Neural progenitor cell (in vitro differentiated cells): ENCODE measurements around the gene SEPTIN11. TPM values are rescaled to one million over a fixed set of nuclear protein-coding genes. Genes with fewer than 3 reads are reported as not detected.

Experiments used
- DNase-seq: peaks from one replicate; pipeline ENCODE4 v3.0.0-alpha.2; 2016; ENCODE audit warnings: low spot score
- H2AFZ ChIP-seq: fragments of 200-600 bp; sonication (generic); replicated peaks from 2 replicates; pipeline ENCODE4 v1.6.1; 2016; ENCODE audit warnings: antibody characterized with exemption
- H3F3A ChIP-seq: fragments of 200-600 bp; sonication (generic); 2 replicates; pipeline ENCODE4 v1.6.1; 2016; ENCODE audit warnings: antibody characterized with exemption, low read depth
- H3K27ac ChIP-seq: fragments of 200-600 bp; sonication (generic); 2 replicates; pipeline ENCODE4 v1.5.1; 2016; ENCODE audit warnings: mild to moderate bottlenecking
- H3K27me3 ChIP-seq: fragments of 200-600 bp; sonication (generic); 2 replicates; pipeline ENCODE4 v1.6.1; 2016; ENCODE audit warnings: mild to moderate bottlenecking, moderate library complexity
- H3K36me3 ChIP-seq: fragments of 200-600 bp; sonication (generic); 2 replicates; pipeline ENCODE4 v1.5.1; 2016
- H3K4me1 ChIP-seq: fragments of 200-600 bp; sonication (generic); 2 replicates; pipeline ENCODE4 v1.6.1; 2016; ENCODE audit warnings: mixed run types
- H3K4me2 ChIP-seq: fragments of 200-600 bp; sonication (generic); 2 replicates; pipeline ENCODE4 v1.6.1; 2016
- H3K4me3 ChIP-seq: fragments of 200-600 bp; sonication (generic); 2 replicates; pipeline ENCODE4 v1.5.1; 2016
- H3K79me2 ChIP-seq: fragments of 200-600 bp; sonication (generic); 2 replicates; pipeline ENCODE4 v1.6.1; 2016; ENCODE audit warnings: low read depth
- H3K9ac ChIP-seq: fragments of 200-600 bp; sonication (generic); 2 replicates; pipeline ENCODE4 v1.6.1; 2016
- H3K9me3 ChIP-seq: fragments of 200-600 bp; sonication (generic); 2 replicates; pipeline ENCODE4 v1.5.1; 2016; ENCODE audit warnings: low read depth
- H4K20me1 ChIP-seq: fragments of 200-600 bp; sonication (generic); 2 replicates; pipeline ENCODE4 v1.6.1; 2016; ENCODE audit warnings: low read depth
- H3K27ac Mint-ChIP-seq: 3 replicates; pipeline ENCODE4 v1.8.0; 2021; ENCODE audit warnings: mixed read lengths
- H3K27me3 Mint-ChIP-seq: 2 replicates; pipeline ENCODE4 v1.8.0; 2022; ENCODE audit warnings: low read depth, mild to moderate bottlenecking, inconsistent platforms, moderate library complexity, mixed read lengths; ENCODE audit not compliant: insufficient read depth
- H3K36me3 Mint-ChIP-seq: 3 replicates; pipeline ENCODE4 v1.8.0; 2021; ENCODE audit warnings: mixed read lengths
- H3K4me1 Mint-ChIP-seq: 3 replicates; pipeline ENCODE4 v1.8.0; 2021; ENCODE audit warnings: mixed read lengths
- H3K4me3 Mint-ChIP-seq: 3 replicates; pipeline ENCODE4 v1.8.0; 2021; ENCODE audit warnings: mild to moderate bottlenecking, moderate library complexity, mixed read lengths
- H3K9me3 Mint-ChIP-seq: 3 replicates; pipeline ENCODE4 v1.8.0; 2020; ENCODE audit warnings: mixed read lengths
- EZH2 ChIP-seq: fragments of 200-600 bp; sonication (generic); IDR thresholded peaks from 2 replicates; pipeline ENCODE4 v1.6.1; 2017; ENCODE audit warnings: antibody characterized with exemption, mild to moderate bottlenecking, moderate library complexity
- EZH2phosphoT487 ChIP-seq: fragments of 200-600 bp; sonication (generic); IDR thresholded peaks from 2 replicates; pipeline ENCODE4 v1.6.1; 2017; ENCODE audit warnings: antibody characterized with exemption
- total RNA-seq: library from RNA; depleted of rRNA; stranded (reverse); fragments of >200 nt; gene quantifications from 2 replicates; pipeline ENCODE4 v1.2.3, GENCODE V29; 2015; ENCODE audit warnings: low replicate concordance
- TF ChIP-seq, protein P1 (sequence below): fragments of 200-600 bp; sonication (generic); IDR thresholded peaks from 2 replicates; pipeline ENCODE4 v1.5.1; 2017; ENCODE audit warnings: antibody characterized with exemption, mild to moderate bottlenecking

The SEPTIN11 gene
- total RNA-seq, 1 donor from 2014 or later: 183 TPM

DNA sequence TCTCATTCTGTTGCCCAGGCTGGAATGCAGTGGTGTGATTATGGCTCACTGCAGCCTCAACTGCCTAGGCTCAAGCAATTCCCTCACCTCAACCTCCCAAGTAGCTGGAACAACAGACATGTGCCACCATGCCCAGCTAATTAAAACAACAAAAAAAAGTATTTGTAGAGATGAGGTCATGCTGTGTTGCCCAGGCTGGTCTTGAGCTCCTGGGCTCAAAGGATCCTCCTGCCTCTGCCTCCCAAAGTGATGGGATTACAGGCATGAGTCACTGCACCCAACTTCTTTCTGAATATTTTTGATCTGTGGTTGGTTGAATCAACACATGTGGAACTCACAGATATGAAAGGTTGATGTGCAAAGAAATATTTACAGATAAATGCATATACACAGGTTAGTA lies 18.5 kb upstream of the SEPTIN11 start:
- Histone ChIP-seq H2AFZ (no peak overlapping the region), H4K20me1 (no peaks in the 10 kb centered on the region), H3K27me3 (no peaks in the 10 kb centered on the region), H3K79me2 (no peaks in the 10 kb centered on the region), H3F3A (no peaks in the 10 kb centered on the region), H3K4me1 (no peaks in the 10 kb centered on the region), H3K9me3 (no peaks in the 10 kb centered on the region), H3K9ac (no peak overlapping the region), H3K4me2 (no peak overlapping the region), H3K4me3 (no peak overlapping the region), H3K36me3 (no peaks in the 10 kb centered on the region), H3K27ac (no peak overlapping the region)
- no peak overlapping the region for H3K27ac Mint-ChIP-seq
- H3K4me3 Mint-ChIP-seq: no peak overlapping the region
- H3K9me3 Mint-ChIP-seq: no peaks in the 10 kb centered on the region
- H3K27me3 Mint-ChIP-seq: no peaks in the 10 kb centered on the region
- H3K4me1 Mint-ChIP-seq: no peaks in the 10 kb centered on the region
- H3K36me3 Mint-ChIP-seq: no peaks in the 10 kb centered on the region
- no peak for DNase-seq
- TF ChIP-seq, protein P1, sequence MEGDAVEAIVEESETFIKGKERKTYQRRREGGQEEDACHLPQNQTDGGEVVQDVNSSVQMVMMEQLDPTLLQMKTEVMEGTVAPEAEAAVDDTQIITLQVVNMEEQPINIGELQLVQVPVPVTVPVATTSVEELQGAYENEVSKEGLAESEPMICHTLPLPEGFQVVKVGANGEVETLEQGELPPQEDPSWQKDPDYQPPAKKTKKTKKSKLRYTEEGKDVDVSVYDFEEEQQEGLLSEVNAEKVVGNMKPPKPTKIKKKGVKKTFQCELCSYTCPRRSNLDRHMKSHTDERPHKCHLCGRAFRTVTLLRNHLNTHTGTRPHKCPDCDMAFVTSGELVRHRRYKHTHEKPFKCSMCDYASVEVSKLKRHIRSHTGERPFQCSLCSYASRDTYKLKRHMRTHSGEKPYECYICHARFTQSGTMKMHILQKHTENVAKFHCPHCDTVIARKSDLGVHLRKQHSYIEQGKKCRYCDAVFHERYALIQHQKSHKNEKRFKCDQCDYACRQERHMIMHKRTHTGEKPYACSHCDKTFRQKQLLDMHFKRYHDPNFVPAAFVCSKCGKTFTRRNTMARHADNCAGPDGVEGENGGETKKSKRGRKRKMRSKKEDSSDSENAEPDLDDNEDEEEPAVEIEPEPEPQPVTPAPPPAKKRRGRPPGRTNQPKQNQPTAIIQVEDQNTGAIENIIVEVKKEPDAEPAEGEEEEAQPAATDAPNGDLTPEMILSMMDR: no peak
- no peak for TF ChIP-seq EZH2phosphoT487
- TF ChIP-seq EZH2: no peak

DNA sequence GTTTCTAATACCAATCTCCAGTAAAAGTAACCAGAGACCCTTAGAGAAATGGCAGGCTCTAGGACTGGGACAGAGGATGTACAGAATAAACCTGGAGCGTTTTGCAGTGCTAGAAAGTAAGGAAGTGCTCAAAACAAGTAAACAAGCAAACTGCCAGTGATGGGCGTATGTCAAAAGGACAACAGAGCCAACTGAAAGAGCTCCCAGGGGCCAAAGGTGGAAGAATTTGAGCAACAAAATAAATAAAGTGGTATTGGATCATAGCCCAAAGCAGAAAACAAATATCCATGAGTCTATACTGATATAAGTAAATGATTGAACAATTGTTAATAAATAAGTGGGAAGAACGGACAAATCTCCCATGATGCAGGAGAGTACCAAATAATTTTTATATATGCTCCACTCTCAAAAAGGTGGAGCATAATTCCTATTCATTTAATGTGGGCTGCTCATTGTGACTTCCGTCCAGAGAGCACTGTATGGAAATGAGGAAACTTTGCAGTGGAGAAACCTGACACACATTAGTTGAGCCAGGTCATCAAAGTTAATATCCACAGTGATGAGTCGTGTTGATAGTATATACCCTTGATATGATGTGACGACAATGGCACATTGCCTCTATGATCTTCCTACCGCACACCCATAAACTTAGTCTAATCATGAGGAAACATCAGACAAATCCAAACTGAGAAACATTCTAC lies 17.8 kb upstream of the SEPTIN11 start:
- no peak overlapping the region for H3K4me2 ChIP-seq
- DNase-seq: no peak
- no peak for TF ChIP-seq EZH2phosphoT487
- no peak for TF ChIP-seq EZH2
- TF ChIP-seq, protein P1: no peak
- H3K27ac ChIP-seq: no peak overlapping the region
- H3K27me3 ChIP-seq: no peaks in the 10 kb centered on the region
- H3K4me3 ChIP-seq: no peak overlapping the region
- no peaks in the 10 kb centered on the region for H3F3A ChIP-seq
- no peak overlapping the region for H3K9ac ChIP-seq
- no peaks in the 10 kb centered on the region for H3K36me3 ChIP-seq
- Mint-ChIP-seq H3K4me3 (no peak overlapping the region), H3K27ac (no peak overlapping the region), H3K9me3 (peaks cover 4% of the 10 kb centered on the region), H3K36me3 (peaks cover 2% of the 10 kb centered on the region), H3K27me3 (no peaks in the 10 kb centered on the region), H3K4me1 (no peaks in the 10 kb centered on the region)
- H3K9me3 ChIP-seq: no peaks in the 10 kb centered on the region
- H3K4me1 ChIP-seq: no peaks in the 10 kb centered on the region
- no peaks in the 10 kb centered on the region for H4K20me1 ChIP-seq
- H3K79me2 ChIP-seq: no peaks in the 10 kb centered on the region
- no peak overlapping the region for H2AFZ ChIP-seq

DNA sequence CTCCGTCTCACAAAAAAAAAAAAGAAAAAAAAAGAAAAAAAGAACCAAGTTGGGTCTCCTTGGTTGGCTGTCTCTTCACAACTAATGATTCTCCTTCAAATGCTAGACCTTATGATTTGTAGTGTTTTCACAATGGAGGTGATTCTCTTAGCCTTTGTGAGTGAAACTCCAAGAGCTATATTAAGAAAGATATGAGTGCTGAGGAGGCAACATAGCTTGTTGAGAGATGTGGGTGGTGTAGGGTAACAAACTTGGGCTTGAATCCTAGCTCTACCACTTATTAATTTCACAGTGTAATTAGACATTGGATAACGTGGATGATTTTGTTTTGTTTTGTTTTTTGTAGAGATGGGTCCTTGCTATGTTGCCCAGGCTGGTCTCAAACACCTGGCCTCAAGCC lies 10.4 kb upstream of the SEPTIN11 start:
- no peak overlapping the region for H3K27ac ChIP-seq
- H3K27me3 ChIP-seq: no peaks in the 10 kb centered on the region
- H3K9me3 Mint-ChIP-seq: peaks cover 16% of the 10 kb centered on the region
- no peaks in the 10 kb centered on the region for H3K4me1 Mint-ChIP-seq
- H3K4me2 ChIP-seq: no peak overlapping the region
- no peaks in the 10 kb centered on the region for H3K36me3 ChIP-seq
- TF ChIP-seq, protein P1: no peak
- no peak for TF ChIP-seq EZH2
- TF ChIP-seq EZH2phosphoT487: no peak
- no peaks in the 10 kb centered on the region for H3K9me3 ChIP-seq
- no peak overlapping the region for H3K27ac Mint-ChIP-seq
- no peaks in the 10 kb centered on the region for H4K20me1 ChIP-seq
- no peak for DNase-seq
- no peak overlapping the region for H3K9ac ChIP-seq
- no peaks in the 10 kb centered on the region for H3K79me2 ChIP-seq
- H3K4me1 ChIP-seq: no peaks in the 10 kb centered on the region
- peaks cover 13% of the 10 kb centered on the region for H3K36me3 Mint-ChIP-seq
- no peaks in the 10 kb centered on the region for H3F3A ChIP-seq
- no peak overlapping the region for H3K4me3 ChIP-seq
- no peak overlapping the region for H2AFZ ChIP-seq
- no peaks in the 10 kb centered on the region for H3K27me3 Mint-ChIP-seq
- H3K4me3 Mint-ChIP-seq: no peak overlapping the region
